Measurements from ENCODE around the gene DOK5. TPM values are rescaled to one million over a fixed set of nuclear protein-coding genes. Genes with fewer than 3 reads are reported as not detected.

The DOK5 gene
- total and polyA plus RNA-seq, 2 donors: 0.76 to 1.0 TPM

- Histone ChIP-seq H3K4me3 (ENCODE audit: low read length in 2 of 2) (no peak overlapping the region), H3K27ac (ENCODE audit: low read depth in 1 of 2, low read length in 1 of 2) (no peak overlapping the region), H3K9me3 (ENCODE audit: control insufficient read depth in 2 of 2, insufficient read depth in 1 of 2, low read length in 1 of 2) (no peaks in the 10 kb centered on the region), H3K27me3 (ENCODE audit: control insufficient read depth in 2 of 2, insufficient read depth in 1 of 2, low read length in 1 of 2) (no peaks in the 10 kb centered on the region), H3K36me3 (ENCODE audit: control insufficient read depth in 2 of 2, insufficient read depth in 2 of 2, low read length in 1 of 2) (no peaks in the 10 kb centered on the region), H3K4me1 (ENCODE audit: control insufficient read depth in 2 of 2, insufficient read depth in 2 of 2, low read length in 2 of 2) (no peaks in the 10 kb centered on the region)
- no peak for DNase-seq (ENCODE audit: low read depth in 6 of 9, low spot score in 9 of 9)
- 91% methylated on average over 5 of the region's 5 CpGs for WGBS
Observed at GRCh38 chr20:54438166-54438565, 37.2 kb upstream of the DOK5 start.

GRCh38 chr20:54450207-54450606, 25.2 kb upstream of the DOK5 start:
- 76% methylated on average over 5 of the region's 5 CpGs for WGBS
- no peak overlapping the region for H3K4me3 ChIP-seq (ENCODE audit: low read length in 2 of 2)
- DNase-seq (ENCODE audit: low read depth in 6 of 9, low spot score in 9 of 9): no peak

GRCh38 chr20:54451171-54451570, 24.2 kb upstream of the DOK5 start:
- no peak overlapping the region for H3K4me3 ChIP-seq (ENCODE audit: low read length in 2 of 2)
- no peaks in the 10 kb centered on the region for H3K36me3 ChIP-seq (ENCODE audit: control insufficient read depth in 2 of 2, insufficient read depth in 2 of 2, low read length in 1 of 2)
- no peaks in the 10 kb centered on the region for H3K27me3 ChIP-seq (ENCODE audit: control insufficient read depth in 2 of 2, insufficient read depth in 1 of 2, low read length in 1 of 2)
- no peaks in the 10 kb centered on the region for H3K4me1 ChIP-seq (ENCODE audit: control insufficient read depth in 2 of 2, insufficient read depth in 2 of 2, low read length in 2 of 2)
- H3K27ac ChIP-seq (ENCODE audit: low read depth in 1 of 2, low read length in 1 of 2): no peak overlapping the region
- 95% methylated on average over 9 of the region's 9 CpGs for WGBS
- no peak for DNase-seq (ENCODE audit: low read depth in 6 of 9, low spot score in 9 of 9)
- H3K9me3 ChIP-seq (ENCODE audit: control insufficient read depth in 2 of 2, insufficient read depth in 1 of 2, low read length in 1 of 2): no peaks in the 10 kb centered on the region

More at GRCh38 chr20:54450207-54450606, 25.2 kb upstream of the DOK5 start:
- H3K36me3 ChIP-seq (ENCODE audit: control insufficient read depth in 2 of 2, insufficient read depth in 2 of 2, low read length in 1 of 2): no peaks in the 10 kb centered on the region
- no peaks in the 10 kb centered on the region for H3K4me1 ChIP-seq (ENCODE audit: control insufficient read depth in 2 of 2, insufficient read depth in 2 of 2, low read length in 2 of 2)
- H3K27me3 ChIP-seq (ENCODE audit: control insufficient read depth in 2 of 2, insufficient read depth in 1 of 2, low read length in 1 of 2): no peaks in the 10 kb centered on the region
- no peaks in the 10 kb centered on the region for H3K9me3 ChIP-seq (ENCODE audit: control insufficient read depth in 2 of 2, insufficient read depth in 1 of 2, low read length in 1 of 2)
- H3K27ac ChIP-seq (ENCODE audit: low read depth in 1 of 2, low read length in 1 of 2): no peak overlapping the region

- DNase-seq (ENCODE audit: low read depth in 6 of 9, low spot score in 9 of 9): no peak
- H3K27ac ChIP-seq (ENCODE audit: low read depth in 1 of 2, low read length in 1 of 2): no peak overlapping the region
- WGBS: 96% methylated on average over 12 of the region's 12 CpGs
Observed at GRCh38 chr20:54452277-54452676, 23.1 kb upstream of the DOK5 start.

GRCh38 chr20:54454982-54455381, 20.4 kb upstream of the DOK5 start:
- DNase-seq (ENCODE audit: low read depth in 6 of 9, low spot score in 9 of 9): no peak
- WGBS: 91% methylated on average over 2 of the region's 2 CpGs
- Histone ChIP-seq H3K4me3 (ENCODE audit: low read length in 2 of 2) (no peak overlapping the region), H3K27me3 (ENCODE audit: control insufficient read depth in 2 of 2, insufficient read depth in 1 of 2, low read length in 1 of 2) (no peaks in the 10 kb centered on the region), H3K36me3 (ENCODE audit: control insufficient read depth in 2 of 2, insufficient read depth in 2 of 2, low read length in 1 of 2) (no peaks in the 10 kb centered on the region), H3K4me1 (ENCODE audit: control insufficient read depth in 2 of 2, insufficient read depth in 2 of 2, low read length in 2 of 2) (no peaks in the 10 kb centered on the region), H3K9me3 (ENCODE audit: control insufficient read depth in 2 of 2, insufficient read depth in 1 of 2, low read length in 1 of 2) (no peaks in the 10 kb centered on the region), H3K27ac (ENCODE audit: low read depth in 1 of 2, low read length in 1 of 2) (no peak overlapping the region)

More at GRCh38 chr20:54452277-54452676, 23.1 kb upstream of the DOK5 start:
- Histone ChIP-seq H3K27me3 (ENCODE audit: control insufficient read depth in 2 of 2, insufficient read depth in 1 of 2, low read length in 1 of 2) (no peaks in the 10 kb centered on the region), H3K4me1 (ENCODE audit: control insufficient read depth in 2 of 2, insufficient read depth in 2 of 2, low read length in 2 of 2) (no peaks in the 10 kb centered on the region), H3K36me3 (ENCODE audit: control insufficient read depth in 2 of 2, insufficient read depth in 2 of 2, low read length in 1 of 2) (no peaks in the 10 kb centered on the region), H3K9me3 (ENCODE audit: control insufficient read depth in 2 of 2, insufficient read depth in 1 of 2, low read length in 1 of 2) (no peaks in the 10 kb centered on the region), H3K4me3 (ENCODE audit: low read length in 2 of 2) (no peak overlapping the region)

- no peaks in the 10 kb centered on the region for H3K9me3 ChIP-seq (ENCODE audit: control insufficient read depth in 2 of 2, insufficient read depth in 1 of 2, low read length in 1 of 2)
- H3K36me3 ChIP-seq (ENCODE audit: control insufficient read depth in 2 of 2, insufficient read depth in 2 of 2, low read length in 1 of 2): no peaks in the 10 kb centered on the region
- no peaks in the 10 kb centered on the region for H3K4me1 ChIP-seq (ENCODE audit: control insufficient read depth in 2 of 2, insufficient read depth in 2 of 2, low read length in 2 of 2)
- no peak overlapping the region for H3K27ac ChIP-seq (ENCODE audit: low read depth in 1 of 2, low read length in 1 of 2)
- DNase-seq (ENCODE audit: low read depth in 6 of 9, low spot score in 9 of 9): no peak
- WGBS: 95% methylated on average over 2 of the region's 2 CpGs
- no peaks in the 10 kb centered on the region for H3K27me3 ChIP-seq (ENCODE audit: control insufficient read depth in 2 of 2, insufficient read depth in 1 of 2, low read length in 1 of 2)
- H3K4me3 ChIP-seq (ENCODE audit: low read length in 2 of 2): no peak overlapping the region
Observed at GRCh38 chr20:54456423-54456822, 19.0 kb upstream of the DOK5 start.

GRCh38 chr20:54456961-54457360, 18.4 kb upstream of the DOK5 start:
- Histone ChIP-seq H3K36me3 (ENCODE audit: control insufficient read depth in 2 of 2, insufficient read depth in 2 of 2, low read length in 1 of 2) (no peaks in the 10 kb centered on the region), H3K4me1 (ENCODE audit: control insufficient read depth in 2 of 2, insufficient read depth in 2 of 2, low read length in 2 of 2) (no peaks in the 10 kb centered on the region), H3K27me3 (ENCODE audit: control insufficient read depth in 2 of 2, insufficient read depth in 1 of 2, low read length in 1 of 2) (no peaks in the 10 kb centered on the region), H3K4me3 (ENCODE audit: low read length in 2 of 2) (no peak overlapping the region), H3K9me3 (ENCODE audit: control insufficient read depth in 2 of 2, insufficient read depth in 1 of 2, low read length in 1 of 2) (no peaks in the 10 kb centered on the region), H3K27ac (ENCODE audit: low read depth in 1 of 2, low read length in 1 of 2) (no peak overlapping the region)
- WGBS: 76% methylated on average over 6 of the region's 6 CpGs
- no peak for DNase-seq (ENCODE audit: low read depth in 6 of 9, low spot score in 9 of 9)

- Histone ChIP-seq H3K4me3 (ENCODE audit: low read length in 2 of 2) (no peak overlapping the region), H3K27ac (ENCODE audit: low read depth in 1 of 2, low read length in 1 of 2) (no peak overlapping the region), H3K4me1 (ENCODE audit: control insufficient read depth in 2 of 2, insufficient read depth in 2 of 2, low read length in 2 of 2) (no peaks in the 10 kb centered on the region), H3K36me3 (ENCODE audit: control insufficient read depth in 2 of 2, insufficient read depth in 2 of 2, low read length in 1 of 2) (no peaks in the 10 kb centered on the region), H3K27me3 (ENCODE audit: control insufficient read depth in 2 of 2, insufficient read depth in 1 of 2, low read length in 1 of 2) (no peaks in the 10 kb centered on the region), H3K9me3 (ENCODE audit: control insufficient read depth in 2 of 2, insufficient read depth in 1 of 2, low read length in 1 of 2) (no peaks in the 10 kb centered on the region)
- DNase-seq (ENCODE audit: low read depth in 6 of 9, low spot score in 9 of 9): no peak
- 88% methylated on average over 1 of the region's 1 CpG for WGBS
Observed at GRCh38 chr20:54458219-54458618, 17.2 kb upstream of the DOK5 start.

GRCh38 chr20:54459279-54459678, 16.1 kb upstream of the DOK5 start:
- no peak for DNase-seq (ENCODE audit: low read depth in 6 of 9, low spot score in 9 of 9)
- no peak overlapping the region for H3K4me3 ChIP-seq (ENCODE audit: low read length in 2 of 2)
- H3K36me3 ChIP-seq (ENCODE audit: control insufficient read depth in 2 of 2, insufficient read depth in 2 of 2, low read length in 1 of 2): no peaks in the 10 kb centered on the region
- 81% methylated on average over 4 of the region's 4 CpGs for WGBS
- no peaks in the 10 kb centered on the region for H3K4me1 ChIP-seq (ENCODE audit: control insufficient read depth in 2 of 2, insufficient read depth in 2 of 2, low read length in 2 of 2)
- H3K9me3 ChIP-seq (ENCODE audit: control insufficient read depth in 2 of 2, insufficient read depth in 1 of 2, low read length in 1 of 2): no peaks in the 10 kb centered on the region
- no peak overlapping the region for H3K27ac ChIP-seq (ENCODE audit: low read depth in 1 of 2, low read length in 1 of 2)
- no peaks in the 10 kb centered on the region for H3K27me3 ChIP-seq (ENCODE audit: control insufficient read depth in 2 of 2, insufficient read depth in 1 of 2, low read length in 1 of 2)

- no peak overlapping the region for H3K27ac ChIP-seq (ENCODE audit: low read depth in 1 of 2, low read length in 1 of 2)
- H3K36me3 ChIP-seq (ENCODE audit: control insufficient read depth in 2 of 2, insufficient read depth in 2 of 2, low read length in 1 of 2): no peaks in the 10 kb centered on the region
- H3K4me3 ChIP-seq (ENCODE audit: low read length in 2 of 2): no peak overlapping the region
- H3K9me3 ChIP-seq (ENCODE audit: control insufficient read depth in 2 of 2, insufficient read depth in 1 of 2, low read length in 1 of 2): no peaks in the 10 kb centered on the region
- no peak for DNase-seq (ENCODE audit: low read depth in 6 of 9, low spot score in 9 of 9)
- no peaks in the 10 kb centered on the region for H3K4me1 ChIP-seq (ENCODE audit: control insufficient read depth in 2 of 2, insufficient read depth in 2 of 2, low read length in 2 of 2)
- WGBS: 89% methylated on average over 1 of the region's 1 CpG
- no peaks in the 10 kb centered on the region for H3K27me3 ChIP-seq (ENCODE audit: control insufficient read depth in 2 of 2, insufficient read depth in 1 of 2, low read length in 1 of 2)
Observed at GRCh38 chr20:54464003-54464402, 11.4 kb upstream of the DOK5 start.
